HEK293T (cell line): ENCODE measurements around the gene PHOSPHO2.

ENCODE experiments used
- ARNT ChIP-seq: fragments of 450-650 bp; IDR thresholded peaks from 2 replicates; pipeline ENCODE4 v1.6.1; 2017; ENCODE audit warnings: mild to moderate bottlenecking
- BHLHE40 ChIP-seq: fragments of 450-650 bp; IDR thresholded peaks from 2 replicates; pipeline ENCODE4 v1.6.1; 2016; ENCODE audit warnings: mild to moderate bottlenecking, moderate library complexity, borderline replicate concordance
- FOXA1 ChIP-seq: fragments of 450-650 bp; IDR thresholded peaks from 2 replicates; pipeline ENCODE4 v1.6.1; 2016; ENCODE audit warnings: mild to moderate bottlenecking
- FOXM1 ChIP-seq: fragments of 450-650 bp; IDR thresholded peaks from 2 replicates; pipeline ENCODE4 v1.6.1; 2017; ENCODE audit warnings: mild to moderate bottlenecking, borderline replicate concordance
- L3MBTL2 ChIP-seq: fragments of 450-650 bp; conservative IDR thresholded peaks from 2 replicates; pipeline ENCODE4 v1.6.1; 2016; ENCODE audit warnings: mild to moderate bottlenecking
- LEF1 ChIP-seq: fragments of 450-650 bp; IDR thresholded peaks from 2 replicates; pipeline ENCODE4 v1.6.1; 2017; ENCODE audit warnings: mild to moderate bottlenecking, borderline replicate concordance
- SP1 ChIP-seq: fragments of 450-650 bp; IDR thresholded peaks from 2 replicates; pipeline ENCODE4 v1.6.1; 2017
- SUZ12 ChIP-seq: fragments of 450-650 bp; IDR thresholded peaks from 2 replicates; pipeline ENCODE4 v1.6.1; 2016; ENCODE audit warnings: mild to moderate bottlenecking

DNA sequence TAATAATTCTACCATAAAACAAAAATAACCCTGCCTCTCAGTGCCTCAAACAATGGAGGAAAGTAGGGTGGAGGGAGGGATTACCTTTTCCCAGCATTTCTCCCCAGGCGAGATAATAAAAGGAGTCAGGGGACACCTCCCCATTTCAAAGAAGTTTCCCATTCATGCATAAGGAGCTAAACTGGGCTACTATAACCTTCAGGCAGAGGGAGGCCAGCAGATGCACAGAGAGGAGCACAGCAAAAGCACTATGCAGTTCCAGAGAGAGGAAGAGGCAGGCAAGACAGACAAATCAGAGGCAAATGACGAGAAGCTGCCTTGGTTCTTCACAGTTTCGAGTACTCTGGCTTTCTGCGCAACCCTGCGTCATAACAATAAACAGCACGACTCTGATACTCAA, 17.4 kb upstream of the PHOSPHO2 start:
- no peak for TF ChIP-seq FOXA1
- TF ChIP-seq SP1, result no peak
- no peak for TF ChIP-seq LEF1
- no peak for TF ChIP-seq FOXM1
- no peak for TF ChIP-seq SUZ12
- TF ChIP-seq BHLHE40, result no peak
- no peak for TF ChIP-seq ARNT
- TF ChIP-seq L3MBTL2, result no peak
